Right lobe of liver (tissue), 6 donors: Measurements from ENCODE around the gene MEA1. TPM values are rescaled to one million over a fixed set of nuclear protein-coding genes. Genes with fewer than 3 reads are reported as not detected.

ENCODE experiments used
- ATAC-seq, 4 donors: fragments of 200-7000 bp; cut with Tn5 transposase; one replicate each; pipeline ENCODE4 v1.9.1; 2020; ENCODE audit warnings: mild to moderate bottlenecking in 4 of 4, moderate library complexity in 4 of 4
- DNase-seq, 3 donors: peaks; one replicate each; pipeline ENCODE4 v3.0.0-alpha.2; 2020
- H3K27ac ChIP-seq, 3 donors: fragments of 200-600 bp; one replicate each; pipeline ENCODE4 v1.8.0; 2022
- H3K27me3 ChIP-seq, 2 donors: fragments of 200-600 bp; one replicate each; pipeline ENCODE4 v1.8.0; 2022
- H3K36me3 ChIP-seq, 4 donors: fragments of 200-600 bp; sonication (generic) in 1 of 4; one replicate each; pipeline versions ENCODE4 v1.5.1 to v1.8.0; 2017 to 2022; ENCODE audit warnings: control low read depth in 1 of 4
- H3K4me1 ChIP-seq, 4 donors: fragments of 200-600 bp; sonication (generic) in 1 of 4; one replicate each; pipeline versions ENCODE4 v1.5.1 to v1.8.0; 2017 to 2022; ENCODE audit warnings: control low read depth in 1 of 4
- H3K4me3 ChIP-seq, 3 donors: fragments of 200-600 bp; one replicate each; pipeline ENCODE4 v1.8.0; 2022
- H3K9me3 ChIP-seq, 4 donors: fragments of 200-600 bp; sonication (generic) in 1 of 4; one replicate each; pipeline versions ENCODE4 v1.5.1 to v1.8.0; 2017 to 2022; ENCODE audit warnings: control low read depth in 1 of 4
- CTCF ChIP-seq, 4 donors: fragments of 200-600 bp in 3 of 4; fragments of 450-650 bp in 1 of 4; IDR thresholded peaks; one replicate each; pipeline versions ENCODE4 v1.5.1 to v1.8.0; 2016 to 2022; ENCODE audit warnings: antibody characterized with exemption in 4 of 4, mild to moderate bottlenecking in 2 of 4
- POLR2A ChIP-seq: fragments of 450-650 bp; IDR thresholded peaks from one replicate; pipeline ENCODE4 v1.6.1; 2017; ENCODE audit warnings: antibody characterized with exemption, mild to moderate bottlenecking
- WGBS: methylation state at CpG from one replicate; pipeline ENCODE4 v1.1.6; 2018; ENCODE audit warnings: low coverage, low lambda C conversion rate; ENCODE audit not compliant: insufficient coverage; ENCODE audit errors: missing lambda C conversion rate; 5-methylcytosine and 5-hydroxymethylcytosine counted together
- intact Hi-C, 2 donors: fragments of 100-400 bp; cut with DNase I; formaldehyde crosslinking; loops; one replicate each; pipeline versions ENCODE4 v1.11.2 to v1.14.1; 2022
- total RNA-seq, 6 experiments: library from RNA; depleted of rRNA in 2 of 6; stranded (reverse); fragments of >200 nt in 2 of 6; fragmentation: NEBNext Ultra II Directional in 3 of 6; extraction: Animal tissue kit (Norgen Biotek cat#: 25700) in 3 of 6; gene quantifications; one replicate each; pipeline versions ENCODE4 v1.1.0 to v1.2.4, GENCODE V29; 2016 to 2023
- donor health status: DM: no; HTN: yes; CAD: no.
- donor health status: DM: no; HTN: no; CAD: no.
- donor health status: DM: no; HTN: no; CAD: no.
- donor health status: DM: no; HTN: yes; CAD: no.
- donor health status: DM: no; HTN: yes; CAD: no.

MEA1 gene
- total RNA-seq, 6 experiments from 2014 or later = 19.1 to 39.1 (median 25.2) TPM

GRCh38 chr6:43020847-43021246 lies 7.1 kb upstream of the MEA1 start:
- H3K27ac ChIP-seq = peak overlapping the region; percentile 16 to 81 (median 57)
- no peak for TF ChIP-seq POLR2A
- TF ChIP-seq CTCF (IDR thresholded peaks at IDR 0.05) = no peak
- H3K4me3 ChIP-seq = peak overlapping the region; percentile 88 to 96 (median 95)
- WGBS = 53% methylated on average over 4 of the region's 5 CpGs
- ATAC-seq (peak; percentile 5 to 18 (median 10)), DNase-seq (no peak)
- H3K9me3 ChIP-seq = no peaks in the 10 kb centered on the region
- H3K27me3 ChIP-seq = no peaks in the 10 kb centered on the region
- peaks cover 0 to 15% (median 2%) of the 10 kb centered on the region in 4 donors for H3K4me1 ChIP-seq
- peaks cover 0 to 36% (median 11%) of the 10 kb centered on the region in 4 donors for H3K36me3 ChIP-seq
- intact Hi-C loops = no loop called here

GRCh38 chr6:43020052-43020705 lies 6.4 kb upstream of the MEA1 start:
- ATAC-seq (no peak), DNase-seq (no peak)
- no peak for TF ChIP-seq POLR2A
- TF ChIP-seq CTCF (IDR thresholded peaks at IDR 0.05) = no peak
- Histone ChIP-seq H3K27ac (no peak overlapping the region), H3K27me3 (no peaks in the 10 kb centered on the region), H3K36me3 (peaks cover 0 to 29% (median 9%) of the 10 kb centered on the region in 4 donors), H3K9me3 (no peaks in the 10 kb centered on the region), H3K4me1 (peaks cover 0 to 17% (median 2%) of the 10 kb centered on the region in 4 donors), H3K4me3 (no peak overlapping the region)
- intact Hi-C loops = no loop called here
- WGBS = 90% methylated on average over 2 of the region's 3 CpGs

GRCh38 chr6:43019152-43019551 lies 5.4 kb upstream of the MEA1 start:
- H3K9me3 ChIP-seq = no peaks in the 10 kb centered on the region
- peaks cover 0 to 24% (median 6%) of the 10 kb centered on the region in 4 donors for H3K4me1 ChIP-seq
- intact Hi-C loops = no loop called here
- H3K27me3 ChIP-seq = no peaks in the 10 kb centered on the region
- WGBS = 85% methylated on average over 2 of the region's 2 CpGs
- no peak for DNase-seq
- no peak for ATAC-seq
- H3K36me3 ChIP-seq = peaks cover 0 to 23% (median 6%) of the 10 kb centered on the region in 4 donors
- no peak overlapping the region for H3K27ac ChIP-seq
- no peak overlapping the region for H3K4me3 ChIP-seq
- TF ChIP-seq POLR2A (no peak), CTCF (IDR thresholded peaks at IDR 0.05) (no peak)

- ATAC-seq (no peak), DNase-seq (no peak)
- TF ChIP-seq POLR2A (no peak), CTCF (IDR thresholded peaks at IDR 0.05) (no peak)
- Histone ChIP-seq H3K36me3 (peaks cover 0 to 25% (median 6%) of the 10 kb centered on the region in 4 donors), H3K27me3 (no peaks in the 10 kb centered on the region), H3K27ac (no peak overlapping the region), H3K4me3 (no peak overlapping the region), H3K9me3 (no peaks in the 10 kb centered on the region), H3K4me1 (peaks cover 0 to 31% (median 9%) of the 10 kb centered on the region in 4 donors)
- WGBS = 93% methylated on average over 8 of the region's 12 CpGs
- intact Hi-C loops = no loop called here
Observed at GRCh38 chr6:43016943-43017334, 3.2 kb upstream of the MEA1 start.
